ENCODE measurements around the gene LIN9. TPM values are rescaled to one million over a fixed set of nuclear protein-coding genes. Genes with fewer than 3 reads are reported as not detected.

LIN9 gene
- total and polyA plus RNA-seq, 2 of the 13 experiments (the other 11 are each of a cell fraction or from before 2014, with no cell fraction given) = 3.0 to 10.0 TPM

GRCh38 chr1:226195144-226195543 lies 113.8 kb downstream of the LIN9 start:
- POLR2A ChIA-PET = no interaction called here
- ATAC-seq (peak; percentile 31; the same call in 1 of the 3 replicates), FAIRE-seq (no peak), DNase-seq (ENCODE audit: low spot score) (no peak)
- TF ChIP-seq, protein P1, sequence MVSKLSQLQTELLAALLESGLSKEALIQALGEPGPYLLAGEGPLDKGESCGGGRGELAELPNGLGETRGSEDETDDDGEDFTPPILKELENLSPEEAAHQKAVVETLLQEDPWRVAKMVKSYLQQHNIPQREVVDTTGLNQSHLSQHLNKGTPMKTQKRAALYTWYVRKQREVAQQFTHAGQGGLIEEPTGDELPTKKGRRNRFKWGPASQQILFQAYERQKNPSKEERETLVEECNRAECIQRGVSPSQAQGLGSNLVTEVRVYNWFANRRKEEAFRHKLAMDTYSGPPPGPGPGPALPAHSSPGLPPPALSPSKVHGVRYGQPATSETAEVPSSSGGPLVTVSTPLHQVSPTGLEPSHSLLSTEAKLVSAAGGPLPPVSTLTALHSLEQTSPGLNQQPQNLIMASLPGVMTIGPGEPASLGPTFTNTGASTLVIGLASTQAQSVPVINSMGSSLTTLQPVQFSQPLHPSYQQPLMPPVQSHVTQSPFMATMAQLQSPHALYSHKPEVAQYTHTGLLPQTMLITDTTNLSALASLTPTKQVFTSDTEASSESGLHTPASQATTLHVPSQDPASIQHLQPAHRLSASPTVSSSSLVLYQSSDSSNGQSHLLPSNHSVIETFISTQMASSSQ (IDR thresholded peaks at IDR 0.05; ENCODE audit: low read depth) = no peak
- TF ChIP-seq, protein P1 (CRISPR knock-in tag; IDR thresholded peaks at IDR 0.05; ENCODE audit: borderline replicate concordance) = no peak
- TF ChIP-seq RAD51 (IDR thresholded peaks at IDR 0.05; ENCODE audit: borderline replicate concordance) = no peak
- no peak for TF ChIP-seq ZNF891 (CRISPR knock-in tag; IDR thresholded peaks at IDR 0.05)
- TF ChIP-seq, protein P2, sequence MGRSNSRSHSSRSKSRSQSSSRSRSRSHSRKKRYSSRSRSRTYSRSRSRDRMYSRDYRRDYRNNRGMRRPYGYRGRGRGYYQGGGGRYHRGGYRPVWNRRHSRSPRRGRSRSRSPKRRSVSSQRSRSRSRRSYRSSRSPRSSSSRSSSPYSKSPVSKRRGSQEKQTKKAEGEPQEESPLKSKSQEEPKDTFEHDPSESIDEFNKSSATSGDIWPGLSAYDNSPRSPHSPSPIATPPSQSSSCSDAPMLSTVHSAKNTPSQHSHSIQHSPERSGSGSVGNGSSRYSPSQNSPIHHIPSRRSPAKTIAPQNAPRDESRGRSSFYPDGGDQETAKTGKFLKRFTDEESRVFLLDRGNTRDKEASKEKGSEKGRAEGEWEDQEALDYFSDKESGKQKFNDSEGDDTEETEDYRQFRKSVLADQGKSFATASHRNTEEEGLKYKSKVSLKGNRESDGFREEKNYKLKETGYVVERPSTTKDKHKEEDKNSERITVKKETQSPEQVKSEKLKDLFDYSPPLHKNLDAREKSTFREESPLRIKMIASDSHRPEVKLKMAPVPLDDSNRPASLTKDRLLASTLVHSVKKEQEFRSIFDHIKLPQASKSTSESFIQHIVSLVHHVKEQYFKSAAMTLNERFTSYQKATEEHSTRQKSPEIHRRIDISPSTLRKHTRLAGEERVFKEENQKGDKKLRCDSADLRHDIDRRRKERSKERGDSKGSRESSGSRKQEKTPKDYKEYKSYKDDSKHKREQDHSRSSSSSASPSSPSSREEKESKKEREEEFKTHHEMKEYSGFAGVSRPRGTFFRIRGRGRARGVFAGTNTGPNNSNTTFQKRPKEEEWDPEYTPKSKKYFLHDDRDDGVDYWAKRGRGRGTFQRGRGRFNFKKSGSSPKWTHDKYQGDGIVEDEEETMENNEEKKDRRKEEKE (IDR thresholded peaks at IDR 0.05) = no peak
- TF ChIP-seq RFXANK (CRISPR knock-in tag; IDR thresholded peaks at IDR 0.05) = no peak
- no peak for TF ChIP-seq CBFB (CRISPR knock-in tag; IDR thresholded peaks at IDR 0.05)
- no peak for TF ChIP-seq ZNF761 (CRISPR knock-in tag; conservative IDR thresholded peaks at IDR 0.05)
- intact Hi-C loops (cut with micrococcal nuclease; ENCODE audit: unreplicated experiment) (no loop called here), in situ Hi-C loops (cut with HindIII; ENCODE audit: extremely low pct_ligation_motif_present, low pct_unique_long_range_greater_than_20kb) (no loop called here)
- no TSS peak for BruUV-seq (replicated peaks)
- H3K36me3 ChIP-seq (replicated peaks in 1 of 2; ENCODE audit: control insufficient read depth in 1 of 2, insufficient read depth in 2 of 2, low read length in 2 of 2) = no peaks in the 10 kb centered on the region
- H3K9me3 ChIP-seq (ENCODE audit: low read length) = no peaks in the 10 kb centered on the region
- H3K4me1 ChIP-seq (ENCODE audit: insufficient read depth, low read length) = no peaks in the 10 kb centered on the region
- no peak overlapping the region for H3K4me3 ChIP-seq (replicated peaks in 1 of 3; ENCODE audit: insufficient read depth in 1 of 3, low read depth in 2 of 3, low read length in 3 of 3)
- no peak overlapping the region for H2AFZ ChIP-seq (ENCODE audit: low read length)
- H3K9ac ChIP-seq (ENCODE audit: insufficient read depth, low read depth, low read length) = no peak overlapping the region
- H3K27ac ChIP-seq (ENCODE audit: extremely low read length, insufficient read depth, low read length) = no peak overlapping the region
- H3K4me2 ChIP-seq (ENCODE audit: low read depth, low read length) = no peak overlapping the region
- whole genome bisulfite sequencing (ENCODE audit: low lambda C conversion rate) = 50% methylated on average over 1 of the region's 1 CpG
- no peaks in the 10 kb centered on the region for H4K20me1 ChIP-seq (ENCODE audit: insufficient read depth, low read length)
- CTCF ChIA-PET (ENCODE audit: low intra/inter-chr PET ratio, low total read pairs) = no interaction called here
- H3K79me2 ChIP-seq (ENCODE audit: insufficient read depth, low read length) = no peaks in the 10 kb centered on the region
- no peaks in the 10 kb centered on the region for H3K27me3 ChIP-seq (ENCODE audit: control insufficient read depth in 1 of 2, insufficient read depth in 2 of 2, low read length in 2 of 2)
